GM18861 (cell line): ENCODE results near the gene KCNJ14.

ENCODE experiments used
- ATAC-seq: cut with Tn5 transposase; IDR thresholded peaks from one replicate; pipeline ENCODE4 v1.9.1; 2021; ENCODE audit not compliant: unreplicated experiment

The KCNJ14 gene

GRCh38 chr19:48469934-48470680, 14.7 kb downstream of the KCNJ14 start:
- no peak for ATAC-seq

GRCh38 chr19:48470856-48471255, 15.5 kb downstream of the KCNJ14 start:
- ATAC-seq, result no peak

- no peak for ATAC-seq
Measured at GRCh38 chr19:48471836-48472235, 16.5 kb downstream of the KCNJ14 start.

GRCh38 chr19:48473161-48473966, 18.0 kb downstream of the KCNJ14 start:
- ATAC-seq, result no peak

- ATAC-seq, result no peak
Measured at GRCh38 chr19:48474084-48474592, 18.8 kb downstream of the KCNJ14 start.

- ATAC-seq, result no peak
Measured at GRCh38 chr19:48475369-48476068, 20.1 kb downstream of the KCNJ14 start.

GRCh38 chr19:48476176-48476575, 20.8 kb downstream of the KCNJ14 start:
- no peak for ATAC-seq

GRCh38 chr19:48477067-48477685, 21.8 kb downstream of the KCNJ14 start:
- ATAC-seq, result no peak

GRCh38 chr19:48477698-48478338, 22.4 kb downstream of the KCNJ14 start:
- ATAC-seq, result no peak

GRCh38 chr19:48478339-48479256, 23.2 kb downstream of the KCNJ14 start:
- no peak for ATAC-seq

- no peak for ATAC-seq
Measured at GRCh38 chr19:48479686-48480085, 24.3 kb downstream of the KCNJ14 start.

- no peak for ATAC-seq
Measured at GRCh38 chr19:48480183-48480557, 24.8 kb downstream of the KCNJ14 start.

- ATAC-seq, result no peak
Measured at GRCh38 chr19:48480558-48481500, 25.5 kb downstream of the KCNJ14 start.

- ATAC-seq, result no peak
Measured at GRCh38 chr19:48481846-48482639, 26.7 kb downstream of the KCNJ14 start.

- no peak for ATAC-seq
Measured at GRCh38 chr19:48483301-48483700, 27.9 kb downstream of the KCNJ14 start.

- ATAC-seq, result no peak
Measured at GRCh38 chr19:48484247-48484893, 29.0 kb downstream of the KCNJ14 start.

GRCh38 chr19:48484931-48485612, 29.7 kb downstream of the KCNJ14 start:
- ATAC-seq, result no peak
